HT-29 (cell line): Measurements from ENCODE around the gene KERA. TPM values are rescaled to one million over a fixed set of nuclear protein-coding genes. Genes with fewer than 3 reads are reported as not detected.

ENCODE experiments used
- DNase-seq: peaks from one replicate; pipeline ENCODE4 v3.0.0-alpha.2; 2015; ENCODE audit warnings: low spot score
- total RNA-seq: library from RNA; depleted of rRNA; stranded (reverse); fragments of >200 nt; shearing (Covaris generic); gene quantifications from 2 replicates; pipeline ENCODE4 v1.2.3, GENCODE V29; 2014

The KERA gene
- total RNA-seq, 1 experiment from 2014 or later = not detected

DNA sequence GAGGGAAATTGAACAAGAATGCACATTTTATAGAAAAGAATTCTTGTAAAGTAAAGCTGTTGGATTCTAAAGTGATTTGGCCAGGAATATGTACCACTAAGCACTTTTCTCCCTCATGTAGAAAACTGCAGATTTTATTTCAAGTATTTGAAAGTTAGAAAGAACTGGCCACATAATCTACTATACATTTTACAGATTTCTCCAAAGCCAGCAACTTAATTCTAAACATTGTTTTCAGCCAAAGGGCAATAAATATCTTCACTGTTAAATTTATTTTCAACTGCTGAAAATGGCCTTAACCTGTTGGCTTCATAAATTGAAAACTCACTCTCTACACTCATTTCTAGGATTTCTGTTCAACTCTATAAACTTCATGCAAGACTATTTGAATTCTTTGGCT, 15.6 kb upstream of the KERA start:
- DNase-seq = no peak

DNA sequence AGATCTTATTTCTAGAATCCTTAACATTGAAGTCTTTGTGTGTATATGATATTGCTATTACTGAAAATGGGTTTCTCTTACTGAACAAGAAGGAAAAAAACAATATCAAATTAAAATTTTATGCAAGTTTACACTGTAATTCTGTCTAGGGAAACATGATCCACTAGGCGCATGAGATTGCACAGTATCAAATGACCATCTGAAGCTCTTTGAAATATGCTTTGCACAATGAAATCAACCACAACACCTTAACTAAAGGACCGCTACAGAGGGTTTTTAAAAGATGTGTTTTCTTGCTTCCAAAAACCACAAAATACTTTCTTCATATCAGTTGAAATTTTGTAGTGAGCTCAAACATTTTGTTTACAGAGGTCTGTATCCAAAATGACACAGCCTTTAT, 15.1 kb upstream of the KERA start:
- DNase-seq = no peak

DNA sequence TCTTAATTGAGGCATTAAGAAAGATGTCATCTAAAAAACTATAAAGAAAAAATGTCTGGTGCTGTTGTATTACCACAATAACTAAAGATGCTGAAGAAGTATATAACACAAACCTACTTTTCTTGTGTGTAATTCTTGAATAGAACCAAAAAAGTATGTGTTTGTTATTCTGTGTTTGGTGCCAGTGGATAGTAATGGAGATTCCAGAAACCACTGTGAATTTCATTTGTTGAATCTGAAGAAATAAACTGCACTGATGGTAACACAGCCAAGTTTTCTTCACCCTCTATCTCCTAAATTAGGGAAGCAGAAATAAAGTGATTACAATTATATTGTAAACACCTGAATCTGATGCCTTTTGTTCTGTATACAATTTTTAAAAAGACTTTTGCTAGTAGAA, 13.1 kb upstream of the KERA start:
- DNase-seq = no peak

DNA sequence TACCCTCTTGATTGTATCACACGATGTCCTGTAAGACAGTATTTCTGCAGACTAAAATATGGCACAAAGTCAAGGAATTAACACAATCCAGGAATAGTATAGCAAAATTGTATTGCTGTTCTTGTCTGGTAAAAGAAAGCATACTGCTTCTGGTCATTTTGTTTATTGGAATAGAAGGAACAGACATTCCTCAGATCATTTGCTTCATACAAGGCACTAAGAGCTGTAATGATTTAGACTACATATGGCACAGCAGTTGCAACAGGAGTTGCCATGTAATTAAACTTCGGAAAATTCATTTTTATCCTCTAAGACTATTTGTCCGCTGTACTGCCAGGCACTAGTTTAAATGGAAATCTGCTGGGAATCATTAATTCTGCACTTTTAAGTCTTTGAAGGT, 7.6 kb upstream of the KERA start:
- no peak for DNase-seq

DNA sequence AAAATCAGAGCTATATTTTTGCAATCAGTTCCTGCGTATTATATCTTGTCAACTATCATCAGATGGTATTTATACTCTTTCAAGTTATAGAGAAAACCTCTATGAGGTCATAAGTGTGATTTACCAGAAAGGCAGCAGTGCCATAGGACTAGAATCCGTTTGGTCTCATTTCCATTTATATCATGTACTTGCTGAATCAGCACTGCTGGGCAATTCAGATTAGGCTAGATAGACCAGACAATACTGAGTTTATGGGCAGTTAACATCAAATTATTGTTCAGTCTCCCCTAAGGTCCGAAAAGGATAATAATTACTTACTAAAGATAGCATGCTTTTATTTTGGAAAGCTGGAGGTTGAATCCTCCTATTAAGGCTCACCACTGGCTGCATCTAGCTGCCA, 6.8 kb upstream of the KERA start:
- DNase-seq = no peak

DNA sequence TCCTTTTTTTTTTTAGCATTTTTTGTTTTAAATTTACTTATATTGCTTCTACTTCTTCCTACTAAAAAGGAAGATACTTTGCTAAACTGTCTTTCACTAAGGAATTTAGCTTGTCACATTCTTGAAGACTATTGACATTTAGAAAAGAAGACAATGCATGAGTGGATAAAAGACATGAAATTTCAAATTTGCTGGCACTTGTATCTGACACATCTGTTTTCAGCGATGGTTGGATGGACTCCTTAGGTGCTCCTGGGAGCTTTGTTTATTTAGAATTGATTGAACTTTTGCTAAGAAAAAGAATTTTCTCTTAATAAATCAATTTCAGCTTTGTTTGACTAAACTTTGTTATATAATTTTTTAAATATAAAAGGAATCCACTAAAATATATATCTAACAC, 3.3 kb upstream of the KERA start:
- DNase-seq = no peak

DNA sequence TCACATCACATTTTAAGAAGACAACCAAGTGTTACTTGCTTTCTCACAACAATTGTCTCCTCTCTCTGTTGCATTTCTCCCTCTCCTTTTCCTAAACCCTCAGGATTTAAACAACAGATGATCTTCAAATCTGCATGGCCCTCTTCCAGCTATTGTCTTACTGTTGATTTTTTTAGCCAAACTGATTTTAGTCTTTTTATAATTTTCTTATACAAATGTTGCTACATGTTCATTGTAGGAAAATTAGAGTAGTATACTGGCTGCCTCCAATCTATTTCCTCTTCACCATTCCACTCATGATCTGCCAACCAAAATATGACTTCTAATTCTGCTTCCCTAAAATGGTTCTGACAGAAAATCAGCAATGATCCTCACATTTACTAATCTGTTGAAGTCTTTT, 1.4 kb upstream of the KERA start:
- DNase-seq = no peak

DNA sequence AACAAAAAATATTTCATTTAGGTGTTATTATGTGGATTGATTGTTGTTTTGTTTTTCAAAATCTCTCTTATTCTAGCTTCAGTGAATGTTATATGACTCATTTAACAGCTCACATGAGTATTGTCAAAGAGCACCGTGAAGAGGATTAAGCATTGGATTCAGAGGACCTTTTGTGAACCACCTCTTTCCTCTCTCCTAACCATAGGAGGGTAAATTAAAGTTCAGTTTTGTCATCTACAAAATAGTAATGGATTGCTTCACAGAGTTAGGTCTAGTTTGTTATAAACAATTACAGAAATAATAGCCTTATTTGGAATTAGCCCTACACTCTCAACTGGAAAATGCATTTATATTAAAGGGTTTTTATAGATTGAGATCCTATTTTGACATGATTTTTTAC, 962 bp upstream of the KERA start:
- no peak for DNase-seq

DNA sequence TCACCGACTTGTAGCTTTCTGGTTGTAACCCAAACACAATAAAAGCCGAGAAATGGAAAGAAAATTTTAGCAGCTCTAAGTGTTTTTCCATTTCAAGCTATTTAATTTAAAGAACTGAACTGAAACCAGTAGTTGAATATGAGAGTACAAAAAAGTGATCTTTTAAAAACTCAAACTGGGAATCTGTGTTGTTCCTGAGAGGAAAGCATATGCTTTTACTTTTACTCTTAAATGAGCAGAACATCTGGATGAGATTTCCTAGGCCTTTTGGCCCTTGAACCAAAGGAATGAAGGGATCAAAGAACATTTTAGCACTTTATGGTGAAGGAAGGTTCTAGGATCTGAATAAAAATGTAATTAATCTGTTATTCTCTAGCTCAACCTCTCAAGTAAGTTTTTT, 1.3 kb downstream of the KERA start:
- no peak for DNase-seq

DNA sequence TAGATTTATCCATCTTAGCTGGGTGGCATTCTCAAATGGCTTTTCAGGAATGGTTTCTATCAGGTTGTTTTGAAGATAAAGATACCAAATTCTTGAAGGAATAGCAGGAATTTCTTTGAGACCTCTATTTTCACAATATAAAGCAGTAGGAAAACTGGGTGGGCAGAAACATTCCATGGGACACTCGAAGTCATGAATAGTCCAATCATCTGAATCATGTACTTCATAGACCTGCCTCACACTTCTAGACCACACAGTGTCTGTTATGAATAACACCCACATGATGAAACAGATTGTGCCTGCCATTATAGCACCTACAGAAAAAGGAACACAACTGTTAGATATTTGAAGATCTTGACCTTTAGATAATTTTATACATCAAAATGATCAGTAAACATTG, 1.8 kb downstream of the KERA start:
- no peak for DNase-seq

DNA sequence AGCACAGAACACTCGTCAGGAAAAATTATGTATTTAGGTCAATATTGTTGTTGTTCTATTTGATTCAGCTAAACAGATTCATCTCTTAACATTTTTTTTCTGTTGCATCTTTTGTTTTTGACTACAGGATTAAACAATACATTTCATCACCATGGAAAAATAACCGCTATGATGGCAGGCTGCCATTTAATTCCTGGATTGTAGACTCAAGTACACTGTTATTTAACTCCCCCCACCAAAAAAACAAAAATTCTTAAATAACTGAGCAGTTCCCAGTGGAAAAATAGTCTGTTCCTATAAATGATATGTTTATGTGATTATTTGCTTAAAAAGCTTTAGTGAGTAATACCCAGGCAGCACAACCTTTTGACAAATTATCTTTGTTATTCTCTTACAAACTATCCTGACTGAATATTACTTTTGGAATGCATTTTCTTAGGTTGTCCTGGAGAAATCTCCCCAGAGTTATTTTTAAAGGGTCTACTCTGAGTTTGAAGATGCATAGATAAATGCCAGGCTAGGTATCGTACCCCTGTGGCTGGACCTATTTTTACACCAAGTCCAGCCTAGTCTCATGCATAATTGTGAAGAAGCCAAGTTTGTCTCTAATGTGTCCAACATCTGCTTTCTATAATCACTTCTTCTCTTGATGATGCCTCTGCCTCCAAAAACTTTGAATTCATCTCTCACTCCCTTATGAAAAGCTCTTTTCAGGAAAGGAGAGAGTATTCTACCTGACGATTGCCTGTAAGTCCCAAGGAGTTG, 3.7 kb downstream of the KERA start:
- DNase-seq = peak; percentile 43

DNA sequence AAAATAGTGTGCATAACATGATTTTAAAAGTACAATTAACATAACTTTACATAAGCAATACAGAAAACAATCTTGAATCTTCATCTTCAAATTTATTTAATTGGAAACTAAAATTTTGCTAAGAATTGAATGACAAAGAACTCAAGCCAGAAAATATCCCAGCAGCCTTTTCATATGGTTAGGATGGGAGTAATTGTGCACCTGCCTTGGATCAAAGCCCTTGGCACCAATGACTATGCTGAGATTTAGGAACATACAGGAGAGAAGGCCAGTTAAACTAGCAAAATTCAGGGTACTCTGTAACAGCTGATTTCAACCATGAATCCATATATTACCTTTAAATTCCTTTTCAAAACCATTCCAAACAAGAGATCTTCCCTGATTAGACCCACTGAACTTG, 5.8 kb downstream of the KERA start:
- DNase-seq = no peak

DNA sequence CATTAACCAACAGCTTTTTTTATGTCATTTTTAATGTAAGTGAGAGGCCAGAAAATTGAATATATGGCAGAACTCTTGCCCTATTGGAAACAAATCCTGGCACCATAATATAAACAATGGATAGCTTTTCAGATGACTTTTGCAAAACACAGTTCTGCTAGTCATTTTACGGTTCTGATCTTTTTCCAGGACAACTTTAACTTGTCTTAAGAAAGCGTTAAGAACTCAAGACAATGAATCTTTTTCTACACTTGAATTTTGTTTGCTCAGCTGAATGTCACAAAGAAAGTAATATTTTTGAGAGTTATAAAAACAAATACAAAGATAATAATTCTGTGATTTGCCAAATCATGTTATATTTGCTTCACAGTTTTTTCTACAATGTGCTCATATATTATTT, 13.2 kb downstream of the KERA start:
- no peak for DNase-seq

DNA sequence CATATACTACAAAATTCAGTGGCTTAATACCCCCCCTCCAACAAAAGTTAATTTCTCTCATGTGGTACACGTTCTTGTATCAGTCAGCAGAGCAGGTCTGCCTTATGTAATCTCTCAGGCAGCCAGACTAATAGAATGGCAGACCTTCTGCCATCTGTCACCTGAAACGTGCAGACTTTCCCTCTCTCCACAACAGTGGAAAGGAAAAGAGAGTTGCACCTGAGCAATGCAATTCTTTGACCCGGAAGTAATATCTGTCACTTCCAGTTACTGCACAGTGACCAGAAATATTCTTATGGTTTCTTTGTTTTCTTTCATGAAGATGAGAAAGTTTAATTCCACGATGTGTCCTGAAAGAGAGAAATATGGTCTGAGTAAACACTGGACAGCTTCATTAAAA, 14.4 kb downstream of the KERA start:
- DNase-seq = no peak

DNA sequence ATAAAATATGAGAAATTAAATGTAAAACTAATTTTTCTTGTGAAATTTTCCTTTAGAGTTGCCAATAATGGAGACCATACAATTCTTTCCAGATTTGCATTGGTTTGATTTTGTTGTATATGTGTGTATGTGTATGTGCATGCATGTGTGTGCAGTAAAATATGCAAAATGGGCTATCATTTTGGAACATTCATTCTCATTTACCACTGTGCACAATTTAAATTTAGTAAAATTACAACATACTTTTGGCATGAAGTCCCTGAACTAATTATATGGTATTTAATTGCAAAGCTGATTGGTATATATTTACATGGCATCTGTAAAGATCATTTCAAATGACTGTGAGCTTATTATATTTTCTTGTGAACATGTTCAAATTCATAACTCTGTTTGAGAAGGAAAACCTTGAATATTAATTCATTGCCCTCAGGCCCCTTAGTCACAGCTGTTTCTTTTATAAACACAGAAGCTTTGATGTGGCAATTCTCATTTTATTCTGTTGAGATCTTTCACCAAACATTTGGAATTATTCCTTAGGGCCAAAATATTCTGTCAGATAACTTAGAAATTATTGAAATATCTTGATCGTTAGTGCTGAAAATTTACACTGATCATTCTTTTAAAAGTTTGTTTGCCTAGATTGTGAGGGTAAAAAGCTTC, 17.6 kb downstream of the KERA start:
- no peak for DNase-seq

DNA sequence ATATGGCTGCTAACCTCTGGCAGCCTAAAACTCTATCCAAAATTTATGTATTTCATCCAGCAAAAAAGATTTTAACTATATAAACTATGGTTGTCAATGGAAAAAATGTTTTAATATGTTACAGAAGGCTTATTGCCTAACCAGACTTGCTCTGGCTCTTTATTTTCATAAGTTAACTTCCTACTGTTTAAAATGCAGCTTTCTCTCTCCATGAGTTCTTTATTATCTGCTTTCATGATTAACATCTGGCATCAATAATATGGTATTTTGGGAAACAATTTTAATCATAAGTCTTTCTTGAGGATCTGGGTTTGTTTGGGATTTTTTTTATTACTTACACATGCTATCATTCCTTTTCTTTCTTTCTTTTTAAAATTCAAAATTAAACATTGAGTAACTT, 20.5 kb downstream of the KERA start:
- DNase-seq = no peak

DNA sequence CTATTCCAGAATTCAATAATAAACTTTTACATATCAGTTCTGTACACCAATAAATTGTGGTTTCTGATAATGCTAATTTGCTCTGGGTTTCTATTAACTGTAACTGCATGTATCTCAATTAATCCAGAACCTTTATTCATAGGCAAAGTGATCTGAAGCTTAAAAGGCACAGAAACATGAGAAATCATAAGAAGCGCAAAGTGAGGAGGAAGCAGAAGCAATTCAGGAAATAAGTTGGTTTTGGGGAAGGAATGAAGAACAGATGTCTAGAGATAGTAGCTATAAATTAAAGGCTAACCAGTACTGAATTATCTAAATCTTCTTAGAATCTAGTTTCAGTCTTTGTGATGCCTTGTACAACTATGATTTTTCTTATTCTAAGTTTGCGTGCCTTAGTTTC, 24.6 kb downstream of the KERA start:
- no peak for DNase-seq

DNA sequence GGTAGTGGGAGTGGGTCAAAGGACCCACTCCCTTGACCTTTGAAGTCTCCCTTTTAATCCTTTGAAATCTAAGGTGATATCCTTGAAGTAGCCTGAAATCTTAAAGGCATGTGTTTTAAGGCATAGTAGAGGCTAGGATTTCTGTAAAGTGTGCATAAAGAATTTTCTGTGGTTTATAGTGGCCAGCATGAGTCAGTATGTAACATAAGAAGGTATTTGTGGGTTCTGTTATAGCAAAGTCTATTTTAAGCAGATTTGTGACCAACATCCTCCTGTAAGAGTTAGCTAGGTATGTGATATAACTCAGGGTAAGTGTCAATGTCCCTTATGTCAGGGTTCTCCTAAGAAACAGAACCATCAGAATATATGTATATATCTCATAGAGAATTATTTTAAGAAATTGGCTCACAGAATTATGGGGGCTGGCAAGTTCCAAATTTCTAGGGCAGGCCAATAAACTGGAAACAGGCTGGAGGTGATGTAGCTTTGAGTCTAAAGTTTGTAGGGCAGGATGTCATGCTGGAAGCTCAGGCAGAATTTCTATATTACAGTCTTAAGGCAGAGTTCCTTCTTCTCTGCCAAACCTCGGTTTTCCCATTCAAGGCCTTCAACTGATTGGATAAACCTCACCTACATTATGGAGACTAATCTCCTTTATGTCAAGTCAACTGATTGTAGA, 34.4 kb downstream of the KERA start:
- no peak for DNase-seq

DNA sequence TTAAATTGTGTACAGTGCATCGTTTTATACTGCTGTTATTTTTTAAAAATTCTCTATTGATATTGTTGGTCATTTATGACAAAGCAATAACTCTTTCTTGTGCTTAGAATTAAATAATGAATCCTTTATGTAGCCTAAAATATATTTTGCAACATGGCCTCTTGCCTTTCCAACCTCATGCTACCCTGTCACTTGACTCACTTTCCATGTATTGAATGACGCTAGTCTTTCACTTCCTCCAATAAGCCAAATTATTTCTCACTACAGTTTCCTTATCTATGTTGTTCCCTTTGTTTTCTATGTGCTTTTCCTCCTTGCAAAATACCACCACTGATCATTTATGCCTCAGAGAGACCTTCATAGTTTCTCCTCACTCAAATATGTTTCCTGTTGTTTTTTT, 36.7 kb downstream of the KERA start:
- DNase-seq = no peak

DNA sequence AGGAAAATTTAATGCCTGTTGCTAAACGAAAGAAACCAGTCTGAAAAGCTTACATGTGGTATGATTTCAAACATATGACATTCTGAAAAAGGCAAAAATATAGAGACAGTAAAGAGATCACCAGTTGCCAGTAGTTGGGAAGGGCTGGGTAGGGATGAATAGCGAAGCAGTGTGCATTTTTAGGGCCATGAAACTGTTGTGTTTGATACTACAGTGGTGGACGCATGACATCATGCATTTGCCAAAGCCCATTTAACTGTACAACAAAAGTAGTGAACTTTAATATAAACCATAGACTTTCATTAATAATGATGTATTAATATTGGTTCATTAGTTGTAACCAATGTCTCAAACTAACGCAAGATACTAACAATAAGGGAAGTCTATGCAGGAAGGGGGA, 38.4 kb downstream of the KERA start:
- no peak for DNase-seq

DNA sequence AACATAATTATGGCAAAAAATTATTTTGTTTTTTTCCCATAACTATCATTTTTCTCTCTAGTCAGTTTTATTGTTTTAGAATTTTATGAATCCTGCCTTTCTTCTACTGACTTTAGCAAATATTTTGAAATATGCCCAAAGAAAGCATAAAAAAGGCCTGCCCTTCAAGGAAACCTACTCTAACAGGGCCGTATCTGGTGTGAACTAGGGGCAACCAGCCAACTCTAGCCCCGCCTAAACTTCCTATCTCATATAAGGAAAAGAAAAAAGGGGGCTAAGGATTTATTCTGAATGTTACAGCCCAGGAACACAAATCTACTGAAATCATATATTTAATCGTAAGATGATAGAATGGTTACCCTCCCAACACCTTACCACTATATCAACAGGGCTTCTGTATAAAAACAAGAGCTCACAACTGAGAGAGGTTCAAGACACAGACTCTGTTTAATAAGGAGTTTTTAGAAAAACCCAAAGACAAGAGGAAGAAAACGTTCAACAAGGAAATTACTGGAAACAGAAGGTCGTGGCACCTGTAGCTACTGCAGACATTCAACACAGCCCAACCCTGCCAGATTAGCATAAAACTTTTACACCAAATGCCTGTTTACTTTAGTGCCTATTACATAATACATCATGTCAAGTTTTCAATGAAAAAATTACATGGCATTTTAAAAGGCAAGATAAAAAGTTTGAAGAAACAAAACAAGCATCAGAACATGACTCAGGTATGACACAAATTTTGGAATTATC, 40.1 kb downstream of the KERA start:
- DNase-seq = peak; percentile 16

DNA sequence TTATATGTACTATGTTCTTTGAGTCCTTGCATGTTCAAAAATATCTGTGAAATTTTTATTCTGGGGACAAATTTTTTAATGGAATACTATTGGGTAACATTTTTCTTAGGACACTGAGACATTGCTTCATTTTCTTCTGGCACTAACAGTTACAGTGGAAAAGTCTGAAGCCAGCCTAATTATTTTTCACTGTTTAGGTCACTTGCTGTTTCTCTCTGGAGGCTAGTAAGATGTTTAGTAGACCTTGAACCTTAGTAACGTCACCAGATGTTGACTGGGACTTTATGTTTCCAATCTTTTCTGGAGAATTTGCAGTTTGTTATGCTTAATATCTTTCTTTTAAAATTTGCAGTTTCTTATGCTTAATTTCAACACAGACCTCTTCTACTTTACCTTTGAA, 40.8 kb downstream of the KERA start:
- DNase-seq = no peak
